ENCODE results near the gene FAM171A1.

The FAM171A1 gene

DNA sequence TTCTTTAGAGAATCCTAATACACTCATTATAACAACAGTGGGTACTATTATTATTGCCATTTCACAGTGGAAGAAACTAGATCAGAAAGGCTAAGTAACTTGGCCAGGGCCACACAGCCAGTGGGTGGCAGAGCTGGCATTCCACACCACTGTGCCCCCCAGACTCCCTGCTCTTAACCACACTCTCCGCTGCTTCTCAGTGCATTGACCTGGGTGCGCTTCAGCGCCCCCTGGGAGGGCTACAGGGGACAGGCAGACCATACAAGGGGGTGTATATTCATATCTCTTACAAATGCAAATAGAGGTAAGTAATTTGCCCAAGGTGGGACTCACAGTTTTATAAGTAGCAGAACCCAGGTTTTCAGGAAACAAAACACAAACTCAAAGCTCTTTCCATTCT is 125.6 kb downstream of the FAM171A1 start:
- no peak for DNase-seq (ENCODE audit: low read depth in 2 of 2)

DNA sequence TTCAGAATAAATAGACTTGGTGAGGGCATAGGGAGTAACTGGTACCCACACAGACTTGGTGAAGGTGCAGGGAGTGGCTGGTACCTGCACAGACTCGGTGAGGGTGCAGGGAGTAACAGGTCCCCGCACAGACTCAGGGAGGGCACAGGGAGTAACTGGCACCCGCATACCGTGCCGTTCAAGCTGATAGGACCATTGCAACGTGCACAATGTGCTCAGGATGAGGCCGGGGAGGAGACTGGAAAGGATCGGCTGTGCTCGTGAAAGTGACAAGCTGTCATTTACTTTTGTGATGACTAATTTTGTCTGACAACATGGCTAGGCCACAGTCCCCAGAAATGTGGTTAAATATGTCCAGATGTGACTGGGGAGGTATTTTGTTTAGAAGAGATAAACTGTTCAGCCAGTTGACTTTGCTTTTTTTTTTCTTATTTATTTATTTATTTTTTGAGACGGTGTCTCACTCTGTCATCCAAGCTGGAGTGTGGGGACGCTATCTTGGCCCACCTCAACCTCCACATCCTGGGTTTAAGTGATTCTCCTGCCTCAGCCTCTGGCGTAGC is 126.4 kb downstream of the FAM171A1 start:
- DNase-seq (ENCODE audit: low read depth in 2 of 2), result no peak

GRCh38 chr10:15242261-15242840 is 128.7 kb downstream of the FAM171A1 start:
- DNase-seq (ENCODE audit: low read depth in 2 of 2), result no peak

DNA sequence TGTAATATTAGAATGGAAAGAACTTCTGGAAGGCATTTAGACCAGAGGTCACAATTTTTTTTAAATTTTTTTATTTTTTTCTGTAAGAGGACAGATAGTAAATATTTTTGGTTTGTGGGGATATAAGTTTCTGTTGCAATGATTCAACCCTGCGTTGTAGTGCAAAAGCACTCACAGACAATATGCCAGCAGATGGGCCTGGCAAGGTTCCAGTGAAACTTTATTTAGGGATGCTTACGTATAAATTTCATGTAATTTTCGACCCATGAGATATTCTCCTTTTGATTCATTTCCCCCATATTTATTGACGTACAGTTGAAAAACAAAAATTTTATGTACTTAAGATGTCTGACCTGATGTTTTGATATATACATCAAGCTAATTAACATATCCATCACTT is 129.8 kb downstream of the FAM171A1 start:
- DNase-seq (ENCODE audit: low read depth in 2 of 2), result no peak

- no peak for DNase-seq (ENCODE audit: low read depth in 2 of 2)
These were observed 132.3 kb downstream of the FAM171A1 start for GRCh38 chr10:15238555-15239335.

- no peak for DNase-seq (ENCODE audit: low read depth in 2 of 2)
These were observed 133.7 kb downstream of the FAM171A1 start for GRCh38 chr10:15237351-15237750.

- DNase-seq (ENCODE audit: low read depth in 2 of 2), result no peak
These were observed 134.7 kb downstream of the FAM171A1 start for GRCh38 chr10:15236340-15236739.

GRCh38 chr10:15232279-15232678 is 138.8 kb downstream of the FAM171A1 start:
- no peak for DNase-seq (ENCODE audit: low read depth in 2 of 2)

DNA sequence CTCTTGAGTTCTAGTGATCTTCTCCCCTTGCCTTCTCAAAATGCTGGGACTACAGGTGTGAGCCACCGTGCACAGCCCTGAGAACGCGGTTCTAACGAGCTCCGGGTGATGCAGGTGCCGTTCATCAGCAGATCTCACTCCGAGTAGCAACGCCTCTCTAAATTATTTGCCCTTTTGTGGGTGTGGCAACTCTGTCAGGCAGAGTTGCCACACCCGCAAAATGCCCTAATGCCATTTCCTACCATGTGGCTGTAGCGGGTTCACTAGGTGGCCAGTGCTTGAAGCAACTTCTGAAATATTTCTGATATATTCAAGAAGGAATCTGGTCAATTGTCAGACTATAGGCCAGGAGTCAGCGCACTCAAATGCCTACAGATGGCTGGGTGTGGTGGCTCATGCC is 139.7 kb downstream of the FAM171A1 start:
- DNase-seq (ENCODE audit: low read depth in 2 of 2), result no peak

- DNase-seq (ENCODE audit: low read depth in 2 of 2), result no peak
These were observed 140.8 kb downstream of the FAM171A1 start for GRCh38 chr10:15230257-15230656.

DNA sequence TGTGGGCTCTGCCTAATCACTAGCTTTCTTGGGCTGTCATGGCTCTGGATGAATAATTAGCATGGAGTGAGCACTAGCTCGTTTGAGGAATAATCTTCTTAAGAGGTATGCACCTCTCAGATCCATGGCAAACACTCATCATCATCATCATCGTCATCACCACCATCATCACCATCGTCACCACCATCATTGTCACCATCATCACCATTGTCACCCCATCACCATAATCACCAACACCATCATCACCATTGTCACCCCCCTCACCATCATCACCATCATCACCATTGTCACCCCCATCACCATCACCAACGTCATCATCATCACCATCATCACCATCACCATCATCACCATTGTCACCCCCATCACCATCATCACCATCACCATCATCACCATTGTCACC is 141.8 kb downstream of the FAM171A1 start:
- no peak for DNase-seq (ENCODE audit: low read depth in 2 of 2)

DNA sequence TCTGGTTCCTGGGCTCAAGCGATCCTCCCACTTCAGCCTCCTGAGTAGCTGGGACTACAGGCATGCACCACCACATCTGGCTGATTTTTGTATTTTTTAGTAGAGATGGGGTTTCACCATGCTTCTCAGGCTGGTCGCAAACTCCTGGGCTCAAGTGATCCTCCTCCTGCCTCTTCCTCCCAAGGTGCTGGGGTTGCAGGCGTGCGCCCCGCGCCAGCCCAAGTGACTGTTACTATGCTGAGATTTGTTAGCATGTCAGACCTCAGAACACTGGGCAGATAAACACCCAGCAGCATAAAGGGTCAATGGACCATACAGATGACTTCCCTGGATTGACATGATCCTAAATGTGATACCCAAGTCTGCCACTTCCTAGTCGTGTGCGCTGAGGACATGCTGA is 142.7 kb downstream of the FAM171A1 start:
- DNase-seq (ENCODE audit: low read depth in 2 of 2), result no peak

DNA sequence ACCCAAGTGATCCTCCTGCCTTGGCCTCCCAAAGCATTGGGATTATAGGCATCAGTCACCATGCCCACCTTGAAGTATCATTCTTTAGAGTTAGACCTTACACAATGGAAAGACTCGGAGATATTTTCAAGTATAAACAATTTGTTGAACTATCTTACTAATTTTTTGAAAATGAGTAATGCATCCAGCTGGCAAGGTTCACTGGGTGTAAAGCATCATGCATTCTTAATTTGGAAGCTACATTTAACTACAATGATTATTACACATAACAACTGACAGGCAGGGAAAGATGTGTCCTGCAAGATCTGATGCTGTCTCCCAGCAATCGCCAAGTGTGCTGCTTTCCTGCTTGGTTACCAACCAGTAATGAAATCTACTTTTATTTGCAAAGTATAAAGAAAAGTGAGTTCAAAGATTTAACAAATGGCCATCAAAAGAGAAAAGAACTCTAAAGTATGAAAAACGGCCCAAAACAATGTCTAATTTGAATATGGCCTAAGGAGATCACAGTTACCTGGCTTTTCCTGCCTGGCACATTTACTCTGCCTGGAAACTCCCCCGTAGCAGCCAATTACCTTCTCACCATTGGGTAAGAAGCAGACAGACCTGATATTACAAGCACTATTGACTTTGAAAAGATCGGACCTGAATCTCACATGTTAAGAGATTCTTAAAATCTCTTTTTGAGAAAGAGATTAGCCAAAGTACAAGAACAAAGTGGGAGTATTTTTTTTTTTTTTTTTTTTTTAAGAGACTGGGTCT is 143.3 kb downstream of the FAM171A1 start:
- DNase-seq (ENCODE audit: low read depth in 2 of 2), result no peak

DNA sequence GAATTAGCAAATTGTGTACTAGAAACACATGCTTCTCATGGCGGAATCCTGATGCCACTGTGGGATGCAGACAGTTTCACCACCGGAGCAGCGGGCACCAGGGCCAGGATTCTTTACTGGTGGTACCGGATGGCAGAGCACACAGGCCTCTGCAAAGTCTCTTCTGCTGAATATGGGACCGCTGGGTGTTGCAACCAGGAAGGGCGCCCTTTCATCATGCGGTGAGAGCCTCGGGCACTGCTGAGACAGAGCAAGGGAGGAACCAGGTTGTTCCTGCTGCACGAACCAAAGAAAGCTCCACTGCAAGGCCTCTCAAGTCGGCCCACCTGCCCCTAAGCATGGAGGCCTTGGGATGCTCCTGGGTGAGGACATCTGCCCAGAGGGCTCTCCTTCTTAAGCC is 145.6 kb downstream of the FAM171A1 start:
- DNase-seq (ENCODE audit: low read depth in 2 of 2), result no peak

DNA sequence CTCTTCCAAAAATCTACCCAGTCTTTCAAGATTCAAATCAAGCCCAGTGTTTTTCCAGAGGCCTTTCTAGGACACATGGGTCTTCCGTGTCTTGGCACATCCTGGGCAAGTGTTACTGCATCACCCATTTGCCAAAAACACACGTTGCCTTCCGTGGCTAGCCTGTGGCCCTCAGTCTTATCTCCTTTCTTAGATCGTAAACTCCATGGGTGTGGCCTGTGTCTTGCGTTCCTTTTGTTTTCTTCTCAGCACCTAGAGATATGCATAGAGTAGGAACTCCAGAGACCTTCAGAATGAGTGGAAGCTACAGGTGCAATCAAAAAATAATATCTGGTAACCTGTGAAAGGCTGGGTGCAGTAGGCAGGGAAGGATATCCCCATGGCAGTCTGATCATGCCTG is 146.1 kb downstream of the FAM171A1 start:
- no peak for DNase-seq (ENCODE audit: low read depth in 2 of 2)

DNA sequence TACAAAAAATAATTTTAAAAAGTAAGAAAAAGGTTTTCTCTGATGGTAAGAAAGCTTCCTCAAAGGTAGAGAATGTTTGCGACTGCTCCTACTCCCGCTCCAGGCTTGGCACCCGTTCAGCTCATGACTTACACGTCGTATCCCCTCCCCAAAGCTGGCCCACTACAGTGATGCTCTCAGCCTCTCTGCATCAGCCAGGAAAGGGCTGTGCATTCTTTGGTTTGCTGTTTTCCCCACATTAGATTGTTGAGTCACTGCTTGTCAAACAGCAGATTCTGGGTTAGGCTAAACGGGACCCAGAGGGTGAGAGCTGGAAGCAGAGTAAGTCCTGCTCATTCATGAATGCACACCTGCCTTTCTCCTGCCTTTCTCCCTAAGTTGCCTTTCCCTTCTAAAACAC is 147.9 kb downstream of the FAM171A1 start:
- no peak for DNase-seq (ENCODE audit: low read depth in 2 of 2)

DNA sequence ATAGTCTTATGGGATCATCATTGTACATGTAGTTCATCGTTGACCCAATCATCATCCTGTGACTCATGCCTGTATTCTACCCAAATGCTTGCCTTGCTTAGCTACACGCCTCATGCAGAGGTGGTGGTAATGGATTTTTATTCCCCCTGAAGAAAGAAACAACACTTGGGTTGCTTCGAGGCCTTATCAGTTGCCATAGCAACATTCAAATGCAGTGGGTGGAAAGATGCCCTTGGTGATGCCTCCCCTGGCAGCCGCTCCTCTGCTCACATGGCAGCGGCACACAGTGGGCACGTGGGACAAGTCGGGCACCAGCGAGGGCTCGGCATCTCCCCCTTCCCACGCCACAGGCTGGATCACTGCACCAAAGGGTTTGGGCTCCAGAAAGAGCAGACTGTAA is 148.6 kb downstream of the FAM171A1 start:
- no peak for DNase-seq (ENCODE audit: low read depth in 2 of 2)

GRCh38 chr10:15220445-15220844 is 150.6 kb downstream of the FAM171A1 start:
- DNase-seq (ENCODE audit: low read depth in 2 of 2), result no peak

GRCh38 chr10:15216700-15217099 is 154.4 kb downstream of the FAM171A1 start:
- no peak for DNase-seq (ENCODE audit: low read depth in 2 of 2)

DNA sequence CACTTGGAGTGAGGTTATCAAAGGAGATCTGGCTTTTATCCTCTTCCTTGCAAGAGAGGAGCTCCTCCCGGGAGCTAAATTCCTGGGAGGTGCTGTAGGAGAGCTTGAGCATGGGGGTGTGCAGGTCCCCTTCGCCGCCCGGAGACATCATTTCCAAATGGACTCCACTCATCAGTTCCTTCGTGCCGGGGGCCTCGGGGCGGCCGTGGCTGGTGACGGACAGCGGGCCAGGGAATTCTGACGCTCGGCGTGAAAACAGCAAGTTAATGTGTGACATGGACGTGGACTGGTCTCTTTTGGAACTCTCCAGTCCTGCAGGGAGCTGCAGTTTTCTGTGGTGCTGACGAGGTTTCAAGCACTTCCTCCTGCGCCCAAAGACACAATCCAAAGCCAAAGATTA is 156.9 kb downstream of the FAM171A1 start:
- DNase-seq (ENCODE audit: low read depth in 2 of 2), result no peak

- no peak for DNase-seq (ENCODE audit: low read depth in 2 of 2)
These were observed 157.6 kb downstream of the FAM171A1 start for GRCh38 chr10:15213461-15213861.

- no peak for DNase-seq (ENCODE audit: low read depth in 2 of 2)
These were observed 159.6 kb downstream of the FAM171A1 start for GRCh38 chr10:15211464-15211979.
